ENCODE results near the gene AURKB.
"Not testable (repeated sequence)": the region's sequence is repeated elsewhere in the genome, so short reads cannot be mapped to it uniquely, and the experiment has no call there.

The AURKB gene

GRCh38 chr17:8209907-8210760 is at the start of gene AURKB:
AURKB (minus strand) TSS chr17:8210575; CDS start chr17:8210224, 351 bp downstream.
- DNase-seq = peak; percentile 89 to 98 (median 95)
- intact Hi-C loops (cut with DNase I) = no loop called here

GRCh38 chr17:8257801-8258200 is 47.4 kb upstream of the AURKB start:
- no peak for DNase-seq
- intact Hi-C loops (cut with DNase I) = no loop called here

DNA sequence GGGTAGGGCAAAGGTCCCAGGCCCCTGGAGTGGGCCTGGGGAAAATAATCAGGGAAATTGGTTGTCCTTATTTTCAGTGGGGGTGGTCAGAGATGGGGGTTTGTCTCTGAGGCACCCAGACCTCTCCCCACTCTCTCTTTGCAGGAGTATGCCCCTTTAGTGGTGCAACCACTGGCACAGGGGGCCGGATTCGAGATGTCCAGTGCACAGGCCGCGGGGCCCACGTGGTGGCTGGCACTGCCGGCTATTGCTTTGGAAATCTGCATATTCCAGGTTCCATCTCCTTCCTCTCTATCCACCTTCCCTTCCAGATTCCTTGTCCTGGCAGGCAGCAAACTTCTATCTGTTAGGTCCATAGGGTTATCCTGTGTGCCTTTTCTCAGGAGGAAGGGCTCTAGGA is 46.3 kb upstream of the AURKB start:
- intact Hi-C loops (cut with DNase I) = no loop called here
- no peak for DNase-seq

DNA sequence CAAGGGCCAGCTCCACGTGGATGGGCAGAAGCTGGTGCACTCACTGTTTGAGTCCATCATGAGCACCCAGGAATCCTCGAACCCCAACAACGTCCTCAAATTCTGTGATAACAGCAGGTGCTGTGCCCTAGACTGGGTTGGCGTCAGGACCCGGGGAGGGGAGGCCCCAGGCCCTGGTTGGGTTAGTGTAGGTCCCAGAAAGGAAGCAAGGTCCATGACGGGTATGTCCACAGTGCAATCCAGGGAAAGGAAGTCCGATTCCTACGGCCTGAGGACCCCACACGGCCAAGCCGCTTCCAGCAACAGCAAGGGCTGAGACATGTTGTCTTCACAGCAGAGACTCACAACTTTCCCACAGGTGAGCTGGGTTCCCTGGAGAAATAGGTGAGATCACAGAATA is 45.9 kb upstream of the AURKB start:
- intact Hi-C loops (cut with DNase I) = no loop called here
- DNase-seq = no peak

GRCh38 chr17:8255499-8255898 is 45.1 kb upstream of the AURKB start:
- DNase-seq = no peak
- intact Hi-C loops (cut with DNase I) = no loop called here

DNA sequence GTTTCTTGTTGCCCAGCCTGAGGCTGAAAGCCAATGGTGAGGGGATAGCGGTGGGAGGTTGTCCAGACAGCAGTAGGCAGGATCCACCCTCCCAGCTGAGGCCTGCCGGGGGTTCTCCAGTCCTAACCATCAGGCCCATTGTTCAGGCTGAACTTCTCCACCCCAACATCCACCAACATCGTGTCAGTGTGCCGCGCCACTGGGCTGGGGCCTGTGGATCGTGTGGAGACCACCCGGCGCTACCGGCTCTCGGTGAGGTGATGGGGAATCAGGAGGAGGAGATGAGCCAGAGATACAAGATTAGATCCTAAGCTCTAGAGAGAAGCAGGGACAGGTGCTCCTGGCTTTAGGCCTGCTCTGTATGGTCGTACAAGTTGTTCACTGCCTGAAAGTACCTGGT is 44.5 kb upstream of the AURKB start:
- no peak for DNase-seq
- intact Hi-C loops (cut with DNase I) = no loop called here

GRCh38 chr17:8253801-8254200 is 43.4 kb upstream of the AURKB start:
- peak in 12 of 42 donors; percentile 3 to 58 (median 22) for DNase-seq
- intact Hi-C loops (cut with DNase I) = no loop called here

DNA sequence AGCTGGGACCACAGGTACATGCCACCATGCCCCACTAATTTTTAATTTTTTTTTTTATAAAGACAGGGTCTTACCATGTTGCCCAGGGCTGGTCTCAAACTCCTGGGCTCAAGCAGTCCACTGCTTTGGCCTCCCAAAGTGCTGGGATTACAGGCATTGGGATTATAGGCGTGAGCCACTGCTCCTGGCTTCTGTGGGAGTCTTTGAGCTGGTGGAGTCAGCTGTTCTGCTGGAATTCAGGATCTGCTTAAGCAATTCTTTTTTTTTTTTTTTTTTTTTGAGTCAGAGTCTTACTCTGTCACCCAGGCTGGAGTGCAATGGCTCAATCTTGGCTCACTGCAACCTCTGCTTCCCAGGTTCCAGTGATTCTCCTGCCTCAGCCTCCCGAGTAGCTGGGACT is 41.0 kb upstream of the AURKB start:
- DNase-seq; intact Hi-C loops (cut with DNase I): not testable (repeated sequence)

DNA sequence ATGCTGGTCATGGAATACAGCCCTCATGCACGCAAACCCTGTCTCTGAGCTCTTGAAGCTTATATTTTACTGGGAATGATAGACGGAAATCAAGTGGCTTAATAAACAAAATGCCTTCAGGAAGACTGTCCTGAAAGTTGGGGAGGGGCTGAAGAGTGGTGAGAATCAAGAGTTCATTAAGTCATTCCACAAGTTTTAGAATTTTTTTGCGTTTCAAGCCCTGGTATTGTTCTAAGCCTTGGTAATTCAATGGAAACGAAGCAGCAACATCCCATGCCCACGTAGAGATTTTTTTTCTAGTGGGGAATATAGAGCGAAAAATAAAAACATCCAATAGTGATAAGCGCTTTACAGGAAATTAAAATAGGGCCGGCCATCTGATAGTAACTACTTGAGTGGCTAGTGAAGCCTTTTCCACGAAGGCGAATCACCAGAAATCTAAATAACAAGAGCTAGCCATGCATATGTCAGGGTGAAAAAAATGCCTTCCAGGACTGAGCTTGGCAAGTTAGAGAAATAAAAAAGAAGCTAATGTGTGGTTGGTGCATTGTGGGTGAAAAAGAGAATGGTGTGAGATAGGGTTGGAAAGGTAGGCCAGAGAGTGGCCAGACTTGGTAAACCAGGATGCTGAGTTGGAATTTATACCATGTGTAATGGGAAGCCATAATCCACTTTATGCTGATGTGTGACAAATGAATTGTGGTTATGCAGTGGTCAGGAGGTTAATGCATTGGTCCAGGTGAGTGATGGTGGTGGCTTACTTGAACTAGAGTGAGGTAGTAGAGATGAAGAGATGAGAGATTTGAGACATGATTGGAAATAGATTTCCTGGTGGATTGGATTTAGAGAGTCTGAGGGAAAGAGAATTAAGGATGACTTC is 39.5 kb upstream of the AURKB start:
- intact Hi-C loops (cut with DNase I) = loop anchor here (5.0 kb wide), 1 partner anchor 37 kb away; the partner anchor contains the start of gene RANGRF
- no peak for DNase-seq

- intact Hi-C loops (cut with DNase I) = loop anchor here (5.0 kb wide), 1 partner anchor 38 kb away; the partner anchor contains the start of gene RANGRF
- DNase-seq = peak; percentile 88 to 99 (median 95)
Observed at GRCh38 chr17:8248751-8249607, 38.6 kb upstream of the AURKB start, which contains the start of gene PFAS. PFAS (plus strand) TSS chr17:8249289; CDS start chr17:8253938, 4,649 bp downstream.

GRCh38 chr17:8244768-8245167 is 34.4 kb upstream of the AURKB start:
- no peak for DNase-seq
- intact Hi-C loops (cut with DNase I) = loop anchor here (5.0 kb wide), 1 partner anchor 43 kb away; the partner anchor contains the start of gene RANGRF

DNA sequence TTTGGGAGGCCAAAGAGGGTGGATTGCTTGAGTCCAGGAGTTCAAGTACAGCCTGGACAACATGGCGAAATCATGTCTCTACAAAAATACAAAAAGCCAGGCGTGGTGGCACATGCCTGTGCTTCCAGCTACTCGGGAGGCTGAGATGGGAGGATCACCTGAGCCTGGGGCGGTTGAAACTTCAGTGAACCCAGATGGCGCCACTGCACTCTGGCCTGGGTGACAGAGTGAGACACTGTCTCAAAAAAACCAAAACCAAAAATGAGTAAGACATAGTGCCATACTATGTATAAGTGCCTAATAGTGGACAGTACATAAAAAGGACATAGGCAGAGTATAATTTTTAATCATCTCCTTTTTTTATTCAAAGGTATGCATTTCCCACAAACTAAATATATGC is 33.5 kb upstream of the AURKB start:
- DNase-seq = no peak
- intact Hi-C loops (cut with DNase I) = no loop called here

DNA sequence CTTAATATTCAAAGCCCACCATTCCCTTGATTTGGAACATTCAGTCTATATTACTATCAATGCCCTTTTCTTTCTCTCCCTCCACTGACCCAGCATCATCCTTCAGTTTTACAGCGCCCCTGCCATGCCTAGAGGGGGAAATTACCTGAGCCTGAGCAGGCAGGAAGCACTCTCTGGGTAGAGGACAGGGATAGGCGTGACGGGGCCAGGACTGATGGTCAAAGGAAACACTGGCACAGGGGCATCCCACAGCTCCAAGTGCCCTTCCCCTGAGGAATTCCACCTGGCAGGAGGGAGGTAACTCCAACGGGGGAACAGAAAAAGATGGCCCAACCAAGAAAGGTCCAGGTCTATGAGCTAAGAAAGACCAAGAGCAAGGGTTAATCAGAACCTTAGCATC is 27.5 kb upstream of the AURKB start:
- no peak for DNase-seq
- intact Hi-C loops (cut with DNase I) = no loop called here

DNA sequence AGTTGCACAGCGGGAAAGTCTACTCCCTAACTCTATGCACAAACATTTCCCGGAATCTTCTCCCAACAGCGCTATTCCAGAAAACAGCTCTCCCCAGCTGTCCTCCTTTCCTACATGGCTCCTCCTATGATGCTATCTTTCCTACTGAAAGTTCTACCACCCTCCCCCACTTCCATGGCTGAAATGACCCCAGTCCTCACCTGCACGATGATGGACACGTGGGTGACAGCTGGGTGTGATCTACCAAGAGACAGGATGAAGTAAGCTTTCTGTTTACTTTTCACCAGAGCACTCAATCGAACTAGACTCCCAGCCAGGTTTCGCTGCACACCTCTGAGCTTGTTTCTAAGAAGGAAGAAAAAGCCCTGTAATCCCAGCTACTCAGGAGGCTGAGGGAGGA is 26.8 kb upstream of the AURKB start:
- intact Hi-C loops (cut with DNase I) = no loop called here
- DNase-seq = no peak

DNA sequence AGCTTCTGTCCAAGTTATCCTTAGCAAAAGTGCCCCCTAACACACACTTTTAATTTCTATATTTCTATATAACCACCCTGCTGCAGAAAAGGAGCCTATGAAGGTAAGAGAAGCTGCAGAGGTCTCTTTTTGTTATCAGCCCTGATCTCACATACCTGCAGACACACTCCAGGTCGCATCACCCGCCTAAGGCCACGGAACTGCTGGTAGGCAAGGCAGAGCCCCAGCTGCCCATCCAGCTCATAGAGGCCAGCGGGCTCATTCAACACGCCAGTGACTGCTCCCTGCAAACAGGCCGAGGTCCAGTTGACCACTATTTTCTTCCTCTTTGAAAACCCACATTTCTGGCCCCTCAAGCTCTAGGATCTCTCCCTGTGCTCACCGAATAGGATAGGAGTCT is 25.3 kb upstream of the AURKB start:
- DNase-seq = no peak
- intact Hi-C loops (cut with DNase I) = no loop called here

GRCh38 chr17:8234361-8235270 is 24.2 kb upstream of the AURKB start:
- intact Hi-C loops (cut with DNase I) = no loop called here
- DNase-seq = no peak

DNA sequence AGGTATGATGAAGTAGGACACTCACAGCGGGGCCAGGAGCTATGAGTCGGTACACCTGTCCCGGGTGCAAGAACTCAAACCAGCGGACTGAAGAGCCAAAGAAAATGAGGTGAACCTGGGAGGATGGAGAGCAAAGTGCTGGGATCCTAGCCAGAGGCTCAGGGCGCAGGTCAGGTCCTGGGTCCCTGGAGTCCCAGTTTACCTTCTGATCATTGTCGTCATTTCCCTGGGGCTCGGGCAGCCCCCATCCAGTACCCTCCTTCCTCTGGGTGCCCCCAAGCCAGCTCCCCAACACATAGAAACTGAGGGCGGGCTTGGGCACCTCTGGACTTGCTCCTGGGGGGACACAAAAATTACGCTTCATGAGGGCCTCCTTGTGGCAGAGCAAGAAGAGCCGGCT is 21.3 kb upstream of the AURKB start:
- DNase-seq = no peak
- intact Hi-C loops (cut with DNase I) = no loop called here

GRCh38 chr17:8227238-8227581 is 16.8 kb upstream of the AURKB start:
- intact Hi-C loops (cut with DNase I) = loop anchor here (10.0 kb wide), 1 partner anchor 68 kb away; the partner anchor contains the start of gene SLC25A35
- no peak for DNase-seq

Measured in head of caudate nucleus (tissue), 42 donors.